KMS-11 (cell line): ENCODE data around the gene SOX10.

Experiments used
- H2AFZ ChIP-seq: fragments of 200-600 bp; sonication (generic); 2 replicates; pipeline ENCODE4 v1.6.1; 2016; ENCODE audit warnings: antibody characterized with exemption, mixed run types, low read depth
- H3K27ac ChIP-seq: fragments of 200-600 bp; sonication (generic); 2 replicates; pipeline ENCODE4 v1.6.1; 2016; ENCODE audit warnings: mild to moderate bottlenecking, mixed run types
- H3K27me3 ChIP-seq: fragments of 200-600 bp; sonication (generic); 2 replicates; pipeline ENCODE4 v1.6.1; 2017; ENCODE audit warnings: mild to moderate bottlenecking, low read depth, mixed run types, moderate library complexity; ENCODE audit not compliant: insufficient read depth
- H3K36me3 ChIP-seq: fragments of 200-600 bp; sonication (generic); 2 replicates; pipeline ENCODE4 v1.6.1; 2017; ENCODE audit warnings: mild to moderate bottlenecking, mixed run types; ENCODE audit not compliant: insufficient read depth
- H3K4me1 ChIP-seq: fragments of 200-600 bp; sonication (generic); 2 replicates; pipeline ENCODE4 v1.6.1; 2016; ENCODE audit warnings: mild to moderate bottlenecking, low read depth, mixed run types; ENCODE audit not compliant: poor library complexity, severe bottlenecking
- H3K4me2 ChIP-seq: fragments of 200-600 bp; sonication (generic); 2 replicates; pipeline ENCODE4 v1.7.0; 2016; ENCODE audit warnings: mild to moderate bottlenecking, mixed run types
- H3K4me3 ChIP-seq: fragments of 200-600 bp; sonication (generic); IDR thresholded peaks from 2 replicates; pipeline ENCODE4 v1.6.1; 2017; ENCODE audit warnings: low read depth, low read length, mixed read lengths; ENCODE audit not compliant: insufficient read depth
- H3K79me2 ChIP-seq: fragments of 200-600 bp; sonication (generic); 2 replicates; pipeline ENCODE4 v1.6.1; 2016; ENCODE audit warnings: low read depth, mixed run types; ENCODE audit not compliant: insufficient read depth
- H3K9ac ChIP-seq: fragments of 200-600 bp; sonication (generic); 2 replicates; pipeline ENCODE4 v1.6.1; 2016; ENCODE audit warnings: mild to moderate bottlenecking, mixed run types
- H4K20me1 ChIP-seq: fragments of 200-600 bp; sonication (generic); 2 replicates; pipeline ENCODE4 v1.6.1; 2016; ENCODE audit warnings: mild to moderate bottlenecking, mixed run types; ENCODE audit not compliant: insufficient read depth
- CTCF ChIP-seq: fragments of 200-600 bp; sonication (generic); conservative IDR thresholded peaks from 2 replicates; pipeline ENCODE4 v1.6.1; 2017; ENCODE audit warnings: low read depth, mild to moderate bottlenecking, antibody characterized with exemption, low read length, moderate library complexity, mixed read lengths

The SOX10 gene

GRCh38 chr22:37970864-37971263 lies 13.5 kb downstream of the SOX10 start:
- Histone ChIP-seq H3K27me3 (no peaks in the 10 kb centered on the region), H3K4me1 (no peaks in the 10 kb centered on the region), H3K4me2 (no peak overlapping the region), H3K36me3 (no peaks in the 10 kb centered on the region; the same call in 1 of the 2 replicates), H4K20me1 (no peaks in the 10 kb centered on the region), H3K9ac (no peak overlapping the region), H2AFZ (no peak overlapping the region), H3K79me2 (no peaks in the 10 kb centered on the region), H3K27ac (no peak overlapping the region), H3K4me3 (no peak overlapping the region)
- no peak for TF ChIP-seq CTCF

DNA sequence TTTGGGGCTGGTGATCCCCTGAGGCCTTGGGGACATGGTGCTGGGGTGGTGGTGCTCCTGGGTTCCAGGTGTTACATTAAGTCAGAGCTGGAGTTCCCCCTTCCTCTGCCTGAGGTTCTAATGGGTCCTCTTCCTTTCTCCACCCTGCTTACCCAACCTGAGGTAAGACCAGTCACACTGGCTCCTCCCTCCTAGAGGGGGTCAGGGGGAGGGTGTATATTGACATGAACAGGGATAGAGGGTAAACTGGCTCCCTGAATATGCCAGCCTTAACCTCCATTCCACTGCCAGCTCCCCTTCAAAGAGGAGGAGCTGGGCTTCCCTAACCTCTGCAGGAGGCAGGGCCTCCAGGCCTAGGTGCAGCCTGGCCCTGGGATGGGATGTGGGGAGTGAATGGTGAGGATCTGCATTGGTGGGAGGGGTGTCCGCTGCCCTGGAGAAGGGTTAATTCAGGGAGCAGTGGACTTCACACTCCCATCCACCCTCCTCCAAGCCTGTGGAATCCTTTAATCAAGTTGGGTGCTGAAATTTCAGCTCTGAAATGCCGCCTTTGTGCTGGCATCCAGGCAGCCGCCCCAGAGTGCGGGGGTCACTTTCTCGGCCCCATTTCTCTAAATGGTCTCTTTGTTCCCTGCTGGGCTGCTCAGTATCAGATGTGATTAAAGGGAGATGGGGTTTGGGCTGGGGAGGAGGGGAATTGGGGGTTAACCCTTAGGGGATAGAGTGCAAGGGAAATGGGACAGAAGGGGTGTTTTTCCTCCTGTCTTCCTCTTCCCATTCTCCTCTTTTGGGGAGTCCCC lies 15.7 kb downstream of the SOX10 start:
- Histone ChIP-seq H3K27me3 (no peaks in the 10 kb centered on the region), H3K4me3 (no peak overlapping the region), H3K4me2 (no peak overlapping the region), H4K20me1 (no peaks in the 10 kb centered on the region), H3K36me3 (no peaks in the 10 kb centered on the region; the same call in 1 of the 2 replicates), H3K27ac (no peak overlapping the region), H3K9ac (no peak overlapping the region), H3K4me1 (peaks cover 14% of the 10 kb centered on the region), H2AFZ (no peak overlapping the region), H3K79me2 (no peaks in the 10 kb centered on the region)
- TF ChIP-seq CTCF = no peak

DNA sequence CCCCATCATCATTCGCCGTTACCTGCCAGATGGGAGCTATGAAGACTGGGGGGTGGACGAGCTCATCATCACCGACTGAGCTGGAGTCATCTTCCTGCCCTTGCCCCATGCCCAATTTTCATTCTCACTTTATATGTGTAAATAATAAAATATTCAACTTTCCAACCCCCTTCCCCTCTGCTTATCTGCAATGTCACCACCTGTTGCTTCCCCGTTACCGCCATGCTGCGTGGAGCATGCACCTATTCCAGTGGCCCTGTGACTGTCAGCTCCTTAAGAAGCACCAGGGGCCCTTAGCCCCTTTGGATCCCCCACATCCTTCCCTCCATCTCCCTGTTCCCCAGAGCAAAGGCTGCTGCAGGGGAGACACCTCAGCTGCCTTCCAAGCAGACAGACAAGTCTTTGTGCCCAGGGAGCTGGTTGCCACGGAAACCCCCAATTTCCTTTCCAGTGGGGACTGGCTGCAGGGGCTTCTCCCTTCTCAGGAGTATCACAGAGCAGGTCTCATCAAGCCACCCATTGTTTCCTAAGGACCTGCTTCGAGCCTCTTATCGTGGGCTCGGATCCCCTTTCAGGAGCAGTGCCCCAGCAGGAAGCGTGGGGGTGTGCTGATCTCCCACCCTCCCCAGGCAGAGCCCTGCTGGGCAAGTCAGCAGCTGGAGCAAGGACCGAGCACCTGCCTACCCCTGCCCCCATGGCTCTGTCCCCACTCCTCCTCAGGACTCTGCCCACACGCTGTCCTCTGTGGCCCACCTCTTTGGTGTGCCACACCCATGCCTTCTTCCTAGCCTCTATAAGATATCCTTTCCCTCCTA lies 16.5 kb downstream of the SOX10 start:
- Histone ChIP-seq H3K4me2 (no peak overlapping the region), H3K79me2 (no peaks in the 10 kb centered on the region), H3K27me3 (no peaks in the 10 kb centered on the region), H2AFZ (no peak overlapping the region), H3K9ac (no peak overlapping the region), H4K20me1 (no peaks in the 10 kb centered on the region), H3K36me3 (no peaks in the 10 kb centered on the region; the same call in 1 of the 2 replicates), H3K4me1 (peaks cover 14% of the 10 kb centered on the region), H3K4me3 (no peak overlapping the region), H3K27ac (no peak overlapping the region)
- no peak for TF ChIP-seq CTCF

GRCh38 chr22:37967147-37967546 lies 17.2 kb downstream of the SOX10 start:
- Histone ChIP-seq H3K36me3 (no peaks in the 10 kb centered on the region; the same call in 1 of the 2 replicates), H3K9ac (no peak overlapping the region), H3K4me3 (no peak overlapping the region), H3K4me2 (no peak overlapping the region), H2AFZ (no peak overlapping the region), H3K79me2 (no peaks in the 10 kb centered on the region), H3K27me3 (no peaks in the 10 kb centered on the region), H3K4me1 (peaks cover 14% of the 10 kb centered on the region), H3K27ac (no peak overlapping the region), H4K20me1 (no peaks in the 10 kb centered on the region)
- TF ChIP-seq CTCF = no peak
